HepG2 (cell line): ENCODE data around the gene EPN3. TPM values are rescaled to one million over a fixed set of nuclear protein-coding genes. Genes with fewer than 3 reads are reported as not detected.

Source experiments
- BCL3 ChIP-seq: sonication (generic); formaldehyde crosslinking; IDR thresholded peaks from 2 replicates; pipeline ENCODE4 v1.5.1; 2020; ENCODE audit warnings: mild to moderate bottlenecking, missing genetic modification reagents, moderate library complexity
- CTCF ChIP-seq: sonication (generic); formaldehyde crosslinking; IDR thresholded peaks from 2 replicates; pipeline ENCODE4 v1.5.0; 2020; ENCODE audit warnings: mild to moderate bottlenecking, missing genetic modification reagents, moderate library complexity
- DMAP1 ChIP-seq: IDR thresholded peaks from 2 replicates; pipeline ENCODE4 v1.6.1; 2016
- ELF4 ChIP-seq: sonication (generic); formaldehyde crosslinking; IDR thresholded peaks from 2 replicates; pipeline ENCODE4 v1.5.0; 2020; ENCODE audit warnings: missing genetic modification reagents, mild to moderate bottlenecking, moderate library complexity, borderline replicate concordance
- GATAD1 ChIP-seq: IDR thresholded peaks from 2 replicates; pipeline ENCODE4 v1.6.1; 2016; ENCODE audit warnings: missing genetic modification reagents, missing compliant biosample characterization
- HDAC2 ChIP-seq: sonication (generic); formaldehyde crosslinking; IDR thresholded peaks from 2 replicates; pipeline ENCODE4 v1.4.0; 2020; ENCODE audit warnings: missing genetic modification reagents
- HMGXB3 ChIP-seq: sonication (generic); formaldehyde crosslinking; IDR thresholded peaks from 2 replicates; pipeline ENCODE4 v1.4.0; 2020; ENCODE audit warnings: missing genetic modification reagents, borderline replicate concordance
- KLF15 ChIP-seq: sonication (generic); formaldehyde crosslinking; IDR thresholded peaks from 2 replicates; pipeline ENCODE4 v1.8.1; 2023; ENCODE audit warnings: borderline replicate concordance, mild to moderate bottlenecking, inconsistent platforms, missing genetic modification reagents, mixed read lengths
- NR2C2 ChIP-seq: sonication (generic); formaldehyde crosslinking; IDR thresholded peaks from 2 replicates; pipeline ENCODE4 v1.4.0; 2020; ENCODE audit warnings: missing genetic modification reagents, mild to moderate bottlenecking, moderate library complexity, borderline replicate concordance
- PCBP1 ChIP-seq: fragments of 200-400 bp; formaldehyde crosslinking; IDR thresholded peaks from 2 replicates; pipeline ENCODE4 v1.6.1; 2017; ENCODE audit warnings: mild to moderate bottlenecking, low read depth, low read length, borderline replicate concordance
- RFX1 ChIP-seq: fragments of 450-650 bp; IDR thresholded peaks from 2 replicates; pipeline ENCODE4 v1.6.1; 2017
- SMARCE1 ChIP-seq: fragments of 450-650 bp; IDR thresholded peaks from 2 replicates; pipeline ENCODE4 v1.6.1; 2017; ENCODE audit warnings: borderline replicate concordance
- SP5 ChIP-seq: IDR thresholded peaks from 2 replicates; pipeline ENCODE4 v1.6.1; 2016; ENCODE audit warnings: low read depth, borderline replicate concordance
- TEAD3 ChIP-seq: optimal IDR thresholded peaks from 2 replicates; pipeline ENCODE3; 2016; ENCODE audit warnings: borderline replicate concordance
- TERF1 ChIP-seq: sonication (generic); formaldehyde crosslinking; IDR thresholded peaks from 2 replicates; pipeline ENCODE4 v1.8.0; 2022; ENCODE audit warnings: mild to moderate bottlenecking, missing genetic modification reagents, moderate library complexity
- ZBTB26 ChIP-seq: IDR thresholded peaks from 2 replicates; pipeline ENCODE4 v1.6.1; 2016; ENCODE audit warnings: missing compliant biosample characterization, missing genetic modification reagents, borderline replicate concordance
- ZBTB38 ChIP-seq: sonication (generic); formaldehyde crosslinking; IDR thresholded peaks from 2 replicates; pipeline ENCODE4 v1.5.1; 2020; ENCODE audit warnings: mild to moderate bottlenecking, missing genetic modification reagents
- ZNF124 ChIP-seq: sonication (generic); formaldehyde crosslinking; IDR thresholded peaks from 2 replicates; pipeline ENCODE4 v1.4.0; 2020; ENCODE audit warnings: missing genetic modification reagents
- ZNF446 ChIP-seq: sonication (generic); formaldehyde crosslinking; IDR thresholded peaks from 2 replicates; pipeline ENCODE4 v1.5.0; 2020; ENCODE audit warnings: mild to moderate bottlenecking, missing genetic modification reagents
- ZNF746 ChIP-seq: sonication (generic); formaldehyde crosslinking; IDR thresholded peaks from 2 replicates; pipeline ENCODE4 v1.8.0; 2022; ENCODE audit warnings: mild to moderate bottlenecking, missing genetic modification reagents
- polyA plus RNA-seq, 8 experiments: library from polyadenylated mRNA; depleted of rRNA in 3 of 8; stranded (reverse) in 7 of 8; unstranded in 1 of 8; fragments of >200 nt; fragmentation: Illumina TruSeq in 4 of 8; extraction: Trizol in 4 of 8; gene quantifications; 2 replicates each; pipeline versions ENCODE4 v1.2.1 to v1.2.3, GENCODE V29; 2011 to 2016; ENCODE audit warnings: low read depth in 4 of 8, missing spikeins in 1 of 8, mixed read lengths in 1 of 8; ENCODE audit not compliant: insufficient read depth in 1 of 8
- total RNA-seq, 5 experiments: library from RNA; depleted of rRNA; stranded (reverse); fragments of >200 nt; fragmentation: Illumina TruSeq; extraction: Trizol; gene quantifications; 2 replicates each; pipeline ENCODE4 v1.2.3, GENCODE V29; 2016; ENCODE audit warnings: low read depth in 1 of 5

EPN3 gene
- total and polyA plus RNA-seq, 2 of the 13 experiments (the other 11 are each of a cell fraction or from before 2014, with no cell fraction given) = 0.11 to 0.95 TPM

- TF ChIP-seq CTCF = no peak
- no peak for TF ChIP-seq HMGXB3 (CRISPR knock-in tag)
- TF ChIP-seq ELF4 = no peak
- TF ChIP-seq BCL3 (CRISPR knock-in tag) = peak; percentile 73; the same call in 1 of the 2 replicates
- TF ChIP-seq SMARCE1 = no peak
- TF ChIP-seq ZBTB38 = peak; percentile 65
- peak; percentile 79 for TF ChIP-seq SP5 (CRISPR knock-in tag)
- no peak; the same call in 1 of the 2 replicates for TF ChIP-seq HDAC2 (CRISPR knock-in tag)
- TF ChIP-seq TEAD3 (CRISPR knock-in tag) = peak; percentile 49
- no peak for TF ChIP-seq PCBP1
- no peak for TF ChIP-seq RFX1
- TF ChIP-seq NR2C2 (CRISPR knock-in tag) = peak; percentile 69; the same call in 1 of the 2 replicates
- TF ChIP-seq ZNF124 (CRISPR knock-in tag) = no peak
- TF ChIP-seq ZNF746 (CRISPR knock-in tag) = no peak
- TF ChIP-seq GATAD1 (CRISPR knock-in tag) = no peak
- no peak for TF ChIP-seq ZBTB26 (CRISPR knock-in tag)
- peak; percentile 35; the same call in 1 of the 2 replicates for TF ChIP-seq DMAP1
- no peak for TF ChIP-seq TERF1 (CRISPR knock-in tag)
- TF ChIP-seq ZNF446 (CRISPR knock-in tag) = no peak
- TF ChIP-seq KLF15 = no peak
Measured at GRCh38 chr17:50538549-50539410, 6.2 kb downstream of the EPN3 start (continued).
